Measurements from ENCODE around the gene PLA2G4B. TPM values are rescaled to one million over a fixed set of nuclear protein-coding genes. Genes with fewer than 3 reads are reported as not detected.

The PLA2G4B gene
- total RNA-seq, 1 donor from 2014 or later: 3.4 TPM

DNA sequence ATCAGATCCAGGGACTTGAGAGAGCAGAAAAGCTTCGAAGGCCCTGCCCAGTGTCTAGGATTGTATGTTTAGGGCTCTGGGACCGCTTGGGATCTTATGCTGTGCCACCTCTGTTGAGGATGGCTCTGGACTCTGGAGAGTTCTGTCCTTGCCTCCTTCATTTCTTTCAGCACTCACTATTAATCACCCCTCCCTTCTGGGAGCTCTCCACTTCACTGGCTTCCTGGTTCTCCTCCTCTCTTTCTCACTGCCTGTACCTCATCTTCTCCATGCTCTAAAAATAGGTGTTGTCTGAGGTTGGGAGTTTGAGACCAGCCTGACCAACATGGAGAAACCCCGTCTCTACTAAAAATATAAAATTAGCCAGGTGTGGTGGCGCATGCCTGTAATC lies 47.1 kb upstream of the PLA2G4B start:
- TF ChIP-seq, protein P1, sequence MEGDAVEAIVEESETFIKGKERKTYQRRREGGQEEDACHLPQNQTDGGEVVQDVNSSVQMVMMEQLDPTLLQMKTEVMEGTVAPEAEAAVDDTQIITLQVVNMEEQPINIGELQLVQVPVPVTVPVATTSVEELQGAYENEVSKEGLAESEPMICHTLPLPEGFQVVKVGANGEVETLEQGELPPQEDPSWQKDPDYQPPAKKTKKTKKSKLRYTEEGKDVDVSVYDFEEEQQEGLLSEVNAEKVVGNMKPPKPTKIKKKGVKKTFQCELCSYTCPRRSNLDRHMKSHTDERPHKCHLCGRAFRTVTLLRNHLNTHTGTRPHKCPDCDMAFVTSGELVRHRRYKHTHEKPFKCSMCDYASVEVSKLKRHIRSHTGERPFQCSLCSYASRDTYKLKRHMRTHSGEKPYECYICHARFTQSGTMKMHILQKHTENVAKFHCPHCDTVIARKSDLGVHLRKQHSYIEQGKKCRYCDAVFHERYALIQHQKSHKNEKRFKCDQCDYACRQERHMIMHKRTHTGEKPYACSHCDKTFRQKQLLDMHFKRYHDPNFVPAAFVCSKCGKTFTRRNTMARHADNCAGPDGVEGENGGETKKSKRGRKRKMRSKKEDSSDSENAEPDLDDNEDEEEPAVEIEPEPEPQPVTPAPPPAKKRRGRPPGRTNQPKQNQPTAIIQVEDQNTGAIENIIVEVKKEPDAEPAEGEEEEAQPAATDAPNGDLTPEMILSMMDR (IDR thresholded peaks at IDR 0.05; ENCODE audit: insufficient read depth, low read length, poor library complexity, severe bottlenecking): no peak
- no peak for DNase-seq (ENCODE audit: low read depth)

DNA sequence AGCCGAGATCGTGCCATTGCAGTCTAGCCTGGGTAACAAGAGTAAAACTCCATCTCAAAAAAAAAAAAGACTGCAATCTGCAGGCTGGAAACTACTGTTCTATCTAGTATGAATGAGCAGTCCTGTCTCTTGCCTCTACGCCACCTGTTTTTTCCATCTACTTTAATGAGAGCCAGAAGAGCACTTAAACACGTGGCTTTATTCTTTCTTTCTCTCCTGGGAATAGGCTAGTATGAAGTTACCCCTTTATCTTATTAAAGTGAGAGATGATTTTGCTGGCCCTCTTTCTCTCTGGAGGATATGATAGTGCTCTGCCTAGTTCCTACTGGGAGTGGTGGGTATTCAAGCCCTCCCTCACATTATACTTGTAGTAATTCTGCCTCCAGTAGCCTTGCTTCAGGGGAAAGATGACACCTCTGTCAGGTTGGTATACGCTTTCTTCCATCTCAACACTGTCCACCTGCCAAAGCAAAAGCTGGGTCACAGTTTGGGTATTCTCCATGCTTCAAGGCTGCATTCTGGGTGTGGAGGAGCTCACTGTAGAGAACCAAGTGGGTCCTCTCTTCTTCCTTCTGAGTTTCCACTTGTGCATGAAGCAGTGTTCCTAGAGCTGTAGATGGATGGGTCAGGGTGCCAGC lies 46.5 kb upstream of the PLA2G4B start:
- H3K36me3 ChIP-seq (ENCODE audit: control insufficient read depth, insufficient read depth, low read length): no peaks in the 10 kb centered on the region
- H3K27me3 ChIP-seq (ENCODE audit: control insufficient read depth, insufficient read depth, low read length): no peaks in the 10 kb centered on the region
- H3K4me3 ChIP-seq (ENCODE audit: low read depth, low read length): no peak overlapping the region
- TF ChIP-seq, protein P1 (IDR thresholded peaks at IDR 0.05; ENCODE audit: insufficient read depth, low read length, poor library complexity, severe bottlenecking): no peak
- DNase-seq (ENCODE audit: low read depth): no peak

More for the DNA sequence above, 47.1 kb upstream of the PLA2G4B start:
- Histone ChIP-seq H3K4me3 (ENCODE audit: low read depth, low read length) (no peak overlapping the region), H3K36me3 (ENCODE audit: control insufficient read depth, insufficient read depth, low read length) (no peaks in the 10 kb centered on the region), H3K27me3 (ENCODE audit: control insufficient read depth, insufficient read depth, low read length) (no peaks in the 10 kb centered on the region)

DNA sequence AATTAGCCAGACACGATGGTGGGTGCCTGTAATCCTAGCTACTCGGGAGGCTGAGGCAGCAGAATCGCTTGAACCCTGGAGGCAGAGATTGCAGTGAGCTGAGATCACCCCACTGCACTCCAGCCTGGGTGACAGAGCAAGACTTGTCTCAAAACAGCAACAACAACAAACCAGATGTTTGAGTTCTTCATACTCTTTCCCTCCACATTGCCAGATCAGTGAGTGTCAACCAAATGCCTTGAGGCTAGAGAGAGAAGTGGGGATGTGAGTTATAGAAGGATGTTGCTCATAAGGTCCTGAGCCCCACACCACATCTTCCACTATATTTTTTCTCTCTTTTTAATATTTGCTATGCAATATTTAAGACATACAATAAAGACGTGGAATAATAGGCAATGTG lies 44.6 kb upstream of the PLA2G4B start:
- TF ChIP-seq, protein P1 (IDR thresholded peaks at IDR 0.05; ENCODE audit: insufficient read depth, low read length, poor library complexity, severe bottlenecking): no peak
- Histone ChIP-seq H3K36me3 (ENCODE audit: control insufficient read depth, insufficient read depth, low read length) (no peaks in the 10 kb centered on the region), H3K27me3 (ENCODE audit: control insufficient read depth, insufficient read depth, low read length) (no peaks in the 10 kb centered on the region), H3K4me3 (ENCODE audit: low read depth, low read length) (no peak overlapping the region)
- DNase-seq (ENCODE audit: low read depth): no peak

DNA sequence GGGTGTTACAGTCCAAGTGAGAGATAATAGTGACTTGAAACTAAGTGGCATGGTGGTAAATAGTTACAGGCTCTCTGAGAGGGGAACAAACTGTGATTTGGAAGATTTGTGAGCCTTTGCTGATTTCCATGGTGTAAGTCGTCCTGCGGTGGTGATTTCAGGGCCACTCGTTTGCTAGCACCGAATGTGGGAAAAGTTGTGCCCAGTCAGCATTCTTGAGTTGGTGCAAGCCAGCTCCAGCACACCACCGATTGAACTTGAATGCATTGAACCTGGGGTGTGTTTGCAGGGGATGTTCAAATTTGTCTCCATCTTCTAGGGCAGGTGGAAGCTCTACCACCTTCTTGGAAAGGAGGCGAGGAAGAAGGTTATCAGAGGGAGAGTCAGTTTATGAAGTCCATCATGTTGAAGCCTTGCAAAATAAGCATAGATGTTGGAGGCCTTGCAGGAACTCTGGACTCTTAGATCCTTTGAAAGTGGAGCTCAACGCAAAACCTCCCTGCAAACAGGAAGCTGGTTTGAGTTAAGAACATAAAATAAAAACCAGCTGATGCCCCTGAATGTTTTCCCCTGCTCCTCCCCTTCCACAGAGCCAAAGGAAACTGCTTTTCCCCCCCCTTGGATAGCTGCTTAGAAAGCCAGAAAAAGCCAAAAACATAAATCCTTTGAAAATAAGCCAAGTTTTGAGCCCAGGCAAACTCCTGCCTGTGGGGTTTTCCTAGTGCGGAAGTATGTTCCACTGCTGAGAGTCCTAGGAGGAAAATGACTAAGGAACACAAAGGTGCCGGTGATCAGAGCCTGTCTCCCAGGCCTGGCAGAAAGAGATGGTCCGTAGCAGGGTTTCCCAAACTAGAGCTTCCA lies 42.4 kb upstream of the PLA2G4B start:
- H3K4me3 ChIP-seq (ENCODE audit: low read depth, low read length): no peak overlapping the region
- TF ChIP-seq, protein P1 (IDR thresholded peaks at IDR 0.05; ENCODE audit: insufficient read depth, low read length, poor library complexity, severe bottlenecking): no peak
- DNase-seq (ENCODE audit: low read depth): no peak
- H3K36me3 ChIP-seq (ENCODE audit: control insufficient read depth, insufficient read depth, low read length): peaks cover 3% of the 10 kb centered on the region
- no peaks in the 10 kb centered on the region for H3K27me3 ChIP-seq (ENCODE audit: control insufficient read depth, insufficient read depth, low read length)

DNA sequence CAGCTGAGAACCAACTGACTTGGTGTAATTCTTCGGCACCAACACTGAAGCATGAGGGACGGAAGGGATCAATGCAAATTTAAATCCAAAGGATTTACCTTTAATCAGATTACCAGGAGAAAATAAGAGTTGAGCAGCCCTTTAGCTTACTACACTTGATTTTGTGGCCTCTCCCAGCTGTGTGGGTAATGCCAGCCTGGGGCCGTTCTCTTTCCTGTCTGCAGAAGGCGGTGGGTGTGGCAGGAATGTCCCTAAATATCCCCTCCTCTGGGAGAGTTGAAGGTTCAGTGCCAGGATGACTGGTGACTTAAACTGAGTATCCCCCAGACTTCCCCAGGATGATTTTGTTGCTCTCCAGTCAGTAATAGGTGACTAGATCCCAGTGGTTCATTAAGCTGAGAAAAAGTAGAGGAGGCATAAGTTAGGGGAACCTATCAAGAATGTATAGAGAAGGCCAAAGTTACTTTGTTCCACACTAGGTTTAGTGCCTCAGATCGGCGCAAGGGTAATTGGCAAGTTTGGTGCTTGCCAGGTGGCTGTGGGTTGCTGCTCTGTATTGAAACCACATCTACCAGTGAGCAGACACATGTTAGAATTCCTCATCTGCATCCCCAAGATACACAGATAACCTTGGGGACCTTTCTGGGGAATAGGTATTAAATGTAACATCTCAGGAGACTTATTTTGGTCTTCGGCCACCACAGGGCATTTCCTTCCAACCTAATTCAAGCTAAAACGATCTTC lies 41.3 kb upstream of the PLA2G4B start:
- Histone ChIP-seq H3K27me3 (ENCODE audit: control insufficient read depth, insufficient read depth, low read length) (no peaks in the 10 kb centered on the region), H3K4me3 (ENCODE audit: low read depth, low read length) (no peak overlapping the region), H3K36me3 (ENCODE audit: control insufficient read depth, insufficient read depth, low read length) (peaks cover 3% of the 10 kb centered on the region)
- no peak for DNase-seq (ENCODE audit: low read depth)
- TF ChIP-seq, protein P1 (IDR thresholded peaks at IDR 0.05; ENCODE audit: insufficient read depth, low read length, poor library complexity, severe bottlenecking): no peak
